GM10847 (cell line): ENCODE measurements around the gene RETREG2.

Source experiments
- POLR2A ChIP-seq: IDR thresholded peaks from 2 replicates; pipeline ENCODE4 v1.6.1; 2011; ENCODE audit not compliant: insufficient read length; ENCODE audit errors: extremely low read depth

The RETREG2 gene

DNA sequence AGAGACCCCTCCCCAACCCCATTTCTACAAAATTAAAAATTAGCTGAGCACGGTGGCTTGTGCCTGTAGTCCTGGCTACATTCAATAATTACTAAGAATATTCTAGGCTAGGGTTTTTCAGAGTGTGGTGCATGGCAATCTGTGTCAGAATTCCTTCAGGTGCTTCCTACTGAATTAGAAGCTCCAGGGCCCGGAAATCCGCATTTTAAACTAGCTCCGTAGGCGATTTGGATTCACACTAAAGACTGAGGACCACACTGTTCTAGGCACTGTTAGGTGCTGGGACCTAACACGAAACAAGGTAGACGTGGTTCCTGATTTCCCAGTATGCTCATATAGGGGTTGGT is 27.9 kb downstream of the RETREG2 start:
- no peak for TF ChIP-seq POLR2A

GRCh38 chr2:219206328-219207133 is 28.5 kb downstream of the RETREG2 start, which contains the start of gene ZFAND2B:
Gene ZFAND2B, plus strand, starts transcription at chr2:219206782. Its CDS starts 206 bp downstream, at chr2:219206988.
- TF ChIP-seq POLR2A, result peak; percentile 98

DNA sequence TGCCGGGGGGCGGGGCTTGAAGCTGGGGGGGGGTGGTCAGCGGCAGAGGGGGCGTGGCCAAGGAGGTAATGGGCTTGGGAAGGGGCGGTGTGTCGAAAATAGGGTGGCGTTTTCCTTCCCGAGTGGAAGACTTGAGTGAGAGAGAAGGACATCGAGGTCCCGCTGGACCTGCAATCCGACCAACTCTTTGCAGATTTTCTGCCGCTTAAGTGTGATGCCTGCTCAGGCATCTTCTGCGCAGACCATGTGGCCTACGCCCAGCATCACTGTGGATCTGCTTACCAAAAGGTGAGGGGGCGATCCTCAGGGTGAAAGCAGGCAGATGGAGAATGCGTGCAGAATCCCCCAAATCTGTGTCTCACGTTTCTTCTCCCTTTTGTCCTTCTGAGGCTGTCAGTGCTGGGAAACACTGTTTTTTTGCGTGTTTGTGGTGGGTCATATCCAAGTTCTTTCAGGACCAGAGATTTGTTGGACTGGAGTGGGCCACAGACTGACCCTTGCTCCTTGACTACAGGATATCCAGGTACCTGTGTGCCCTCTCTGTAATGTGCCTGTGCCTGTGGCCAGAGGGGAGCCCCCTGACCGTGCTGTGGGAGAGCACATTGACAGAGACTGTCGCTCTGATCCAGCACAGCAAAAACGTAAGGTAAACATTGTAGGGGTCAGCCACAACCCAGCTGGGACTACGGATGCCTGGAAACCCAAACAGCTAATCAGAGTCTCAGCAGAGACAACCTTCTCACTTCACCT is 29.2 kb downstream of the RETREG2 start:
- no peak for TF ChIP-seq POLR2A

GRCh38 chr2:219207884-219208740 is 30.0 kb downstream of the RETREG2 start:
- no peak for TF ChIP-seq POLR2A

DNA sequence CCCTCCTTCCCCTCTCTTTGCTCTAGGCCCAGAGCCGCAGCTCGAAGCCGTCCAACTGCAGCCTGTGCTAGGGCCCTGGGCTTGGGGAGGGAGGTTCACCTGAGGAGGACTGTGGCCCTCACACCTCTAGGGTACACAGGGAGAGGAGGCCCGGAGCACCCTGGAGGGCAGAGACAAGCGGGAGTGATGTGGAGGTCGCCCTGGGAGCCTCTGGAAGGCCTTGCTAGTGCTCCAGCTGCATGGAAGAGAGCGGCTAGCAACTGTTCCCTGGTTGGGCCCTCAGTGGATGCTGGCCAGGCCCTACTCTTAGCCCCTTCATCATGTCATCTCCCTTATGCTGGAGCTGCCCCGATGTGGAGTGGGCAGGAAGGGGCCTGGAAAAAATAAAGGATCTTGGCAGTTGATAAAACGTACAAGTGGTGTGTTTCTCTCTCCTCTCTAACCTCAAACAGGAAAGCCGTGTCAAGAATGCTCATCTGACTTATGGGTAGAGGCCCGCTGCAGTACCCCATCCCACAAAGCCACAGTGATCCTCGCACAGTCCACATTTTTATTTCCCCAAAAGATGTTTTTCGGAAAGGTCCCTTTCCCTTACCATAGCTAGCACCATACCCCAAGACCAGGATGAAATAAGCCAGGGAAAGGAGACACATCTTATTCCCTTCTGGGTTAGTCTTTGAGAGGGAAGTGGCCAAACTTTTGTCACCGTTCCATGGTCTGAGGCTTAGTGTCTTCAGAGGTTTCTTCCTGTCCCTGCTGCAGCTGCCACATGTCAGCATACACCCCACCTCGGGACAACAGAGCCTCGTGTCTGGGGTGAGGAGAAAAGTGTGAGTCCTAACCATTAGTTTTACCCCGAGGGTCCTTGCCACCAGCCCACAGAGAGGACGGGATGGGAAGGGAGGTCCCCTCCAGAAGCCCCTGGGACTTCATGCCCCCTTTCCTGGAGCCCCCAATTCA is 31.4 kb downstream of the RETREG2 start:
- no peak for TF ChIP-seq POLR2A

DNA sequence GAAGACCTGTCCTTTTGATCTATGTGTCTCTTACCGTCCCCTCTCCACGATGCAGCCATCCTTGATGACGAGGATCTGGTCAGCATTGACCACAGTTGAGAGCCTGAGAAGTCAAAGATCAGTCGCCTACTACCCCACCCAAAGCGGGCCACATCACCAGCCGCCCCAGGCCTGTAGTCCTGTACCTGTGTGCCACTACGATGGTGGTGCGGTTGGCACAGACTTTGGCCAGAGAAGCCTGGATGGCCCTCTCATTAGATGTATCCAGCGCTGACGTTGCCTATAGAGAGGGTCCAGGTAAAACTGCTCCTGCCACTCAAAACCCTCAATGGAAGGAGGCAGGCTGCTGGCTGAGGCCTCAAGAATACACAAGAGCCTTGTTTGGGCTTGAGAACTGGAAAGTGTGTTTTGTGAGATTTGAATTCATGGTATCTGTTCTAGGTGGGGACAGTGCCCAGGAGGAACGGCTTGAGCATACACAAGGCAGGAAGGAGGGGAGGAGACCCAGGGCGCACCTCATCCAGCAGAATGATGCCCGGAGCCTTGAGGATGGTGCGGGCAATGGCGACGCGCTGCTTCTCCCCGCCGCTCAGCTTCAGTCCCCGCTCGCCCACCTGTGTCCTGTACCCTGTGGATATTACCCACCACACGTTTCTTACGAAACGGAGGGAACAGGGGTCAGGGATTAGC is 32.3 kb downstream of the RETREG2 start:
- no peak for TF ChIP-seq POLR2A

GRCh38 chr2:219210886-219211362 is 32.8 kb downstream of the RETREG2 start:
- TF ChIP-seq POLR2A, result no peak

GRCh38 chr2:219213026-219213415 is 34.9 kb downstream of the RETREG2 start:
- no peak for TF ChIP-seq POLR2A

- TF ChIP-seq POLR2A, result no peak
Observed at GRCh38 chr2:219213486-219214071, 35.5 kb downstream of the RETREG2 start.

- no peak for TF ChIP-seq POLR2A
Observed at GRCh38 chr2:219214141-219214540, 36.1 kb downstream of the RETREG2 start.

GRCh38 chr2:219214786-219215185 is 36.7 kb downstream of the RETREG2 start:
- TF ChIP-seq POLR2A, result no peak

DNA sequence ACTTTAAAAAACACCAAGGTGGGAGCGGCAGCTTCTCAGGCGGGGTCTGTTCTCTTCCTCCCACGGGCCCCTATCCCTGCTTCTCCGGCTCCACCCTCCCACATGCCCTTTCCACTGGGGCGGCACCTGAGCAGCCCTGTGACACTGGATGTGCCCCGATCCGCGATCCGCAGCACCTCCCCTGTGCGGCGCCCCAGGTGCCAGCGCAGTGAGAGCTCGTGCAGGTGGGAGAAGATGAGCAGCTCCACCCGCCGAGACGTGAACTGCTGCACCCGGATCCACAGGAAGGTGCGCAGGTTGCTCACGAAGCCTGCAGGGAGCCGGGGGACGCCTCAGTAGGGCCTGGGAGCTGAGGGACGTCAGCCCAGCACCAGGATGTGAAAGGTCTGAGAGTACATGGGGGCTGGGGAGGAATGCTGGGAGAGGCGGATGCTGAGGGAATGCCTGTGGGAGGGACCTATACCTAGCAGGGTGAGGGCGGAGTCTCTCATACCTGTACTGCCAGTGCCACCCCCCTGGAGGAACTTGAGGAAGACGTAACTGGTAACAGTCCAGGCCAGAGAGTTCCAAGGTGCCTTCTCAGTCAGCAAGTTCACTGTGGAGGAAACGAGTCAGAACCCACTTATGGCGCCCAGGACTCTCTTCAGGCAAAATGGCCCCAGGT is 37.9 kb downstream of the RETREG2 start:
- no peak for TF ChIP-seq POLR2A

DNA sequence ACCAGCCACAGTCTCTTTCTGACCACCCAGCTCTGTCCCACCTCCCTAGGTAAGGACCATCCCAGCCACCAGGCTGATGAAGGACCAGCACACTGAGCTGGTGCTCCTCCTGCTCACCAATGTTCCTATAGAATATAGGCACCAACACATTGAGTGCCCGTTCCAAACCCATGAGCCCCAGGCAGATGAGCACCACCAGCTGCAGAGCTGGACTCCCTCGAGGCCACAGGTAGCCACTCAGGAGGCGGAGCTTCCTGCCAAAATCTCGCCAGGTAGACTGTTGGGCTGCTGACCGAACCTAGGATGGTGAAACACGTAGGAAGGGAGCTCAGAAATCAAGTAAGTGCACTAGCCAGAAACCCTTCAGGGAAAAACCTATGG is 38.5 kb downstream of the RETREG2 start:
- TF ChIP-seq POLR2A, result no peak
